Bronchial smooth muscle cell (primary cell): ENCODE measurements around the gene SLC25A6. TPM values are rescaled to one million over a fixed set of nuclear protein-coding genes. Genes with fewer than 3 reads are reported as not detected.

ENCODE experiments used
- total RNA-seq: library from RNA; depleted of rRNA; stranded (reverse); fragments of >200 nt; gene quantifications from 2 replicates; pipeline ENCODE4 v1.2.1, GENCODE V29; 2014

The SLC25A6 gene
- 152 and 238 TPM in 2 replicates for total RNA-seq

GRCh38 chrX:1391707-1392375, at the start of gene SLC25A6:
Gene SLC25A6 (minus strand): TSS chrX:1392113. CDS start chrX:1392009, 104 bp downstream.

GRCh38 chrX:1336331-1336943, 55.5 kb downstream of the SLC25A6 start, which contains the start of gene IL3RA:
Gene IL3RA (plus strand): TSS chrX:1336785. CDS start chrX:1341766, 4,981 bp downstream.

Other genes starting within 250 kb of the SLC25A6 start
- not detected in 2 replicates for gene CRLF2, start 179.5 kb downstream of the SLC25A6 start, total RNA-seq
- not detected in 2 replicates for gene CSF2RA, start 123.3 kb downstream of the SLC25A6 start, total RNA-seq
- not detected in 2 replicates for gene IL3RA, start 55.3 kb downstream of the SLC25A6 start, total RNA-seq
- gene ASMTL, start 60.8 kb upstream of the SLC25A6 start, total RNA-seq = 13.1 and 16.9 TPM in 2 replicates
- gene P2RY8, start 145.1 kb upstream of the SLC25A6 start, total RNA-seq = not detected in 2 replicates
- gene AKAP17A, start 199.5 kb upstream of the SLC25A6 start, total RNA-seq = 13.6 and 14.7 TPM in 2 replicates
- gene ASMT, start 222.9 kb upstream of the SLC25A6 start, total RNA-seq = 0.09 TPM in 1 of 2 replicates, not detected in the other